Left hindlimb (tissue), 1 donor: ENCODE results near the gene ANXA9.

Experiments
- DNase-seq: peaks from one replicate; pipeline ENCODE4 v3.0.0-alpha.2; 2018

ANXA9 gene

GRCh38 chr1:150976401-150976821, 5.7 kb upstream of the ANXA9 start:
- DNase-seq: no peak

- no peak for DNase-seq
Measured at GRCh38 chr1:150976879-150977694, 5.0 kb upstream of the ANXA9 start.

- DNase-seq: peak; percentile 87
Measured at GRCh38 chr1:150979092-150980056, 2.7 kb upstream of the ANXA9 start.

GRCh38 chr1:150981177-150981804, 801 bp upstream of the ANXA9 start:
- no peak for DNase-seq

- no peak for DNase-seq
Measured at GRCh38 chr1:150985179-150985825, 3.2 kb downstream of the ANXA9 start.

- DNase-seq: no peak
Measured at GRCh38 chr1:150987924-150988323, 5.8 kb downstream of the ANXA9 start.

- DNase-seq: no peak
Measured at GRCh38 chr1:150992626-150993025, 10.5 kb downstream of the ANXA9 start.

- no peak for DNase-seq
Measured at GRCh38 chr1:150994248-150994647, 12.2 kb downstream of the ANXA9 start.

- no peak for DNase-seq
Measured at GRCh38 chr1:150995460-150995859, 13.4 kb downstream of the ANXA9 start.

GRCh38 chr1:150995896-150996295, 13.8 kb downstream of the ANXA9 start:
- DNase-seq: no peak

- no peak for DNase-seq
Measured at GRCh38 chr1:150997126-150997872, 15.2 kb downstream of the ANXA9 start.

GRCh38 chr1:150997949-150998348, 15.9 kb downstream of the ANXA9 start:
- no peak for DNase-seq

GRCh38 chr1:150999051-150999674, 17.1 kb downstream of the ANXA9 start:
- DNase-seq: no peak

- no peak for DNase-seq
Measured at GRCh38 chr1:150999926-151000325, 17.8 kb downstream of the ANXA9 start.

- no peak for DNase-seq
Measured at GRCh38 chr1:151000408-151000807, 18.3 kb downstream of the ANXA9 start.

- no peak for DNase-seq
Measured at GRCh38 chr1:151001602-151002001, 19.5 kb downstream of the ANXA9 start.

- DNase-seq: no peak
Measured at GRCh38 chr1:151002051-151002450, 20.0 kb downstream of the ANXA9 start.

GRCh38 chr1:151002611-151003010, 20.5 kb downstream of the ANXA9 start:
- no peak for DNase-seq

GRCh38 chr1:151003180-151003579, 21.1 kb downstream of the ANXA9 start:
- DNase-seq: no peak

- DNase-seq: no peak
Measured at GRCh38 chr1:151005729-151006319, 23.7 kb downstream of the ANXA9 start.
